Stomach (tissue), 4 donors: Measurements from ENCODE around the gene D2HGDH.

Source experiments
- CTCF ChIP-seq, 7 experiments: fragments of 450-650 bp in 4 of 7; fragments of 200-600 bp in 3 of 7; sonication (generic) in 3 of 7; IDR thresholded peaks; one replicate each; pipeline ENCODE4 v1.5.1; 2016 to 2019; ENCODE audit warnings: antibody characterized with exemption in 7 of 7, control low read depth in 2 of 7, mild to moderate bottlenecking in 1 of 7
- EP300 ChIP-seq: sonication (generic); formaldehyde crosslinking; IDR thresholded peaks from one replicate; pipeline ENCODE4 v1.6.1; 2017; ENCODE audit warnings: antibody characterized with exemption
- POLR2AphosphoS5 ChIP-seq, 3 donors: sonication (generic); formaldehyde crosslinking; IDR thresholded peaks; one replicate each; pipeline ENCODE4 v1.6.1; 2016; ENCODE audit warnings: antibody characterized with exemption in 3 of 3

- no peak for TF ChIP-seq CTCF (IDR thresholded peaks at IDR 0.05)
- TF ChIP-seq EP300, result no peak
- TF ChIP-seq POLR2AphosphoS5 (IDR thresholded peaks at IDR 0.05), result no peak
Measured at GRCh38 chr2:241744028-241744754, 9.8 kb downstream of the D2HGDH start.
